ENCODE measurements around the gene CPED1.
"Not testable (repeated sequence)": the region's sequence is repeated elsewhere in the genome, so short reads cannot be mapped to it uniquely, and the experiment has no call there.

The CPED1 gene

GRCh38 chr7:121072826-121073225, 84.3 kb downstream of the CPED1 start:
- TF ChIP-seq CTCF (IDR thresholded peaks at IDR 0.05; ENCODE audit: low read length) (no peak), EZH2 (IDR thresholded peaks at IDR 0.05; ENCODE audit: borderline replicate concordance, low read length) (no peak)
- Histone ChIP-seq H3K4me1 (ENCODE audit: insufficient read depth, low read length, severe bottlenecking) (no peaks in the 10 kb centered on the region), H3K27ac (ENCODE audit: low read depth, low read length, poor library complexity, severe bottlenecking) (no peak overlapping the region), H3K36me3 (ENCODE audit: insufficient read depth, low read length) (no peaks in the 10 kb centered on the region), H4K20me1 (ENCODE audit: insufficient read depth, low read length) (no peaks in the 10 kb centered on the region), H3K4me2 (ENCODE audit: low read length) (no peak overlapping the region), H3K9ac (ENCODE audit: low read length) (no peak overlapping the region), H3K9me3 (ENCODE audit: low read length) (no peaks in the 10 kb centered on the region), H2AFZ (ENCODE audit: low read length) (no peak overlapping the region), H3F3A (ENCODE audit: insufficient read depth, low read length) (no peaks in the 10 kb centered on the region), H3K9me2 (ENCODE audit: low read depth, low read length) (no peaks in the 10 kb centered on the region), H3K27me3 (ENCODE audit: insufficient read depth, low read length) (no peaks in the 10 kb centered on the region), H3K4me3 (ENCODE audit: low read depth, low read length, poor library complexity, severe bottlenecking) (no peak overlapping the region), H3K79me2 (ENCODE audit: insufficient read depth, low read length) (no peaks in the 10 kb centered on the region)

DNA sequence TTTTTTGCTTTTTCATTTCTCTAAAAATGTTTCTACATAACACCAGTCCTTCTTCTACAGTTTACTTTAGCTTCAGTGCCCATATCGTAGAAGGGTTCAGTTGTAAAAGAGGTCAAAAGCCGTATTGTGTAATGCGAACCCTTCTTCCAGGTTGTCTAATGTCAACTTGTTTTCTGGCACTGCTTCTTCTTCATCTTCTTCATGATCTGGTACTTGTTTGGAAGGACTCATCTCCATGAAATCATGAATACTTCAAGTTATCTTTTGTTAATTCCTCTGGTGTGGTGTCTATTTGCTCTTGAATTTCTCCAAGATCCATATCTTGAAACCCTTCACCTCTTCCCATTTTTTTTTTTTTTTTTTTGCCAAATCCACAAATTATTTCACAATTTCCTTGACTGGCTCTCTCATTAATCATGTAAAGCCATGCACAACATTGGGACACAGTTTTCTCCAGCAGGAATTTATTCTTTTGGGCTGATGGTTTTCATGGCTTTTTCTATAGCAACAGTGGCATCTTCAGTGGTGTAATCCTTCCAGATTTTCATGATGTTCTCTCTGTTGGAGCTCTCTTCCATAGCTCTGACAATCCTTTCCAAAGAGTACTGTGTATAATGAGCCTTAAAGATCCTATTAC, 85.1 kb downstream of the CPED1 start:
- no peak overlapping the region for H2AFZ ChIP-seq (ENCODE audit: low read length)
- no peaks in the 10 kb centered on the region for H4K20me1 ChIP-seq (ENCODE audit: insufficient read depth, low read length)
- H3K9me3 ChIP-seq (ENCODE audit: low read length), result no peaks in the 10 kb centered on the region
- no peaks in the 10 kb centered on the region for H3K36me3 ChIP-seq (ENCODE audit: insufficient read depth, low read length)
- no peak overlapping the region for H3K4me3 ChIP-seq (ENCODE audit: low read depth, low read length, poor library complexity, severe bottlenecking)
- no peak overlapping the region for H3K9ac ChIP-seq (ENCODE audit: low read length)
- H3K4me2 ChIP-seq (ENCODE audit: low read length), result no peak overlapping the region
- no peaks in the 10 kb centered on the region for H3K4me1 ChIP-seq (ENCODE audit: insufficient read depth, low read length, severe bottlenecking)
- no peaks in the 10 kb centered on the region for H3F3A ChIP-seq (ENCODE audit: insufficient read depth, low read length)
- no peaks in the 10 kb centered on the region for H3K9me2 ChIP-seq (ENCODE audit: low read depth, low read length)
- no peaks in the 10 kb centered on the region for H3K79me2 ChIP-seq (ENCODE audit: insufficient read depth, low read length)
- no peaks in the 10 kb centered on the region for H3K27me3 ChIP-seq (ENCODE audit: insufficient read depth, low read length)
- no peak overlapping the region for H3K27ac ChIP-seq (ENCODE audit: low read depth, low read length, poor library complexity, severe bottlenecking)
- TF ChIP-seq EZH2 (IDR thresholded peaks at IDR 0.05; ENCODE audit: borderline replicate concordance, low read length) (no peak), CTCF (IDR thresholded peaks at IDR 0.05; ENCODE audit: low read length) (no peak)

GRCh38 chr7:121075424-121075841, 86.9 kb downstream of the CPED1 start:
- H3K79me2 ChIP-seq (ENCODE audit: insufficient read depth, low read length); H3K9ac ChIP-seq (ENCODE audit: low read length); H3K27me3 ChIP-seq (ENCODE audit: insufficient read depth, low read length): not testable (repeated sequence)

DNA sequence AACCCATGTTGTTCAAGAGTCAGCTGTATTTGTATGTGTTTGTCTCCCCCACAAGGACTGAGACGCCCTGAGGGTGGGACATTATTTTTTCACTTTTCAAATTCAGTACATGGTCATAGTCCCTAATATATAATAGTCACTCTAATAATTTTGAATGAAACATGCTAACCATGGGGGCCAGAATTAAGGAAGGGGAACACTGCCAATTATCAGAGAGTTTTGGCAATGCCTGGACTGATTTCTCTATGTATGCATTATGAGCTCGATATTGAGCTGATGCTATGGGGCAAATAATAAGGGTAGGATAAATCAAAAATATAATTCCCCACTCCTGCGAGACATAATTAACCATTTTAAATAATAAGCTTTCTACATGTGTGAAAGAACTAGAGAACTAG, 87.4 kb downstream of the CPED1 start:
- Histone ChIP-seq H3K27ac (ENCODE audit: low read depth, low read length, poor library complexity, severe bottlenecking) (no peak overlapping the region), H4K20me1 (ENCODE audit: insufficient read depth, low read length) (no peaks in the 10 kb centered on the region), H3K4me3 (ENCODE audit: low read depth, low read length, poor library complexity, severe bottlenecking) (no peak overlapping the region), H3K79me2 (ENCODE audit: insufficient read depth, low read length) (no peaks in the 10 kb centered on the region), H2AFZ (ENCODE audit: low read length) (no peak overlapping the region), H3K36me3 (ENCODE audit: insufficient read depth, low read length) (no peaks in the 10 kb centered on the region), H3K4me2 (ENCODE audit: low read length) (no peak overlapping the region), H3K27me3 (ENCODE audit: insufficient read depth, low read length) (no peaks in the 10 kb centered on the region), H3K4me1 (ENCODE audit: insufficient read depth, low read length, severe bottlenecking) (no peaks in the 10 kb centered on the region), H3K9me2 (ENCODE audit: low read depth, low read length) (no peaks in the 10 kb centered on the region), H3K9me3 (ENCODE audit: low read length) (no peaks in the 10 kb centered on the region), H3F3A (ENCODE audit: insufficient read depth, low read length) (no peaks in the 10 kb centered on the region), H3K9ac (ENCODE audit: low read length) (no peak overlapping the region)
- no peak for TF ChIP-seq EZH2 (IDR thresholded peaks at IDR 0.05; ENCODE audit: borderline replicate concordance, low read length)
- no peak for TF ChIP-seq CTCF (IDR thresholded peaks at IDR 0.05; ENCODE audit: low read length)

More at GRCh38 chr7:121075424-121075841, 86.9 kb downstream of the CPED1 start:
- not testable (repeated sequence) for H2AFZ ChIP-seq (ENCODE audit: low read length); H3K27ac ChIP-seq (ENCODE audit: low read depth, low read length, poor library complexity, severe bottlenecking); H3K4me2 ChIP-seq (ENCODE audit: low read length); H3K9me2 ChIP-seq (ENCODE audit: low read depth, low read length); H3K36me3 ChIP-seq (ENCODE audit: insufficient read depth, low read length); H3K4me1 ChIP-seq (ENCODE audit: insufficient read depth, low read length, severe bottlenecking); H3F3A ChIP-seq (ENCODE audit: insufficient read depth, low read length); H4K20me1 ChIP-seq (ENCODE audit: insufficient read depth, low read length); H3K9me3 ChIP-seq (ENCODE audit: low read length); H3K4me3 ChIP-seq (ENCODE audit: low read depth, low read length, poor library complexity, severe bottlenecking)

Data from OCI-LY1 (cell line).